A549 (cell line): ENCODE results near the gene TBC1D4.

Source experiments
- CBX8 ChIP-seq: fragments of 200-600 bp; sonication (generic); IDR thresholded peaks from 2 replicates; pipeline ENCODE4 v1.6.1; 2016
- CTCF ChIP-seq: fragments of >200 bp; sonication (Bioruptor Twin); formaldehyde crosslinking; IDR thresholded peaks from 3 replicates; pipeline ENCODE4 v1.5.1; 2016
- ESRRA ChIP-seq: fragments of 150-350 bp; IDR thresholded peaks from 2 replicates; pipeline ENCODE4 v1.6.1; 2014; ENCODE audit warnings: mild to moderate bottlenecking, low read length, borderline replicate concordance
- HOXB5 ChIP-seq: fragments of 250-450 bp; sonication (Bioruptor Pico); IDR thresholded peaks from 2 replicates; pipeline ENCODE4 v1.5.0; 2020; ENCODE audit warnings: mild to moderate bottlenecking, moderate library complexity
- RCOR1 ChIP-seq: fragments of 150-350 bp; IDR thresholded peaks from 2 replicates; pipeline ENCODE4 v1.6.1; 2014; ENCODE audit warnings: antibody characterized with exemption, low read length, low read depth
- REST ChIP-seq: fragments of 200-600 bp; sonication (generic); IDR thresholded peaks from 2 replicates; pipeline ENCODE4 v1.6.1; 2016; ENCODE audit warnings: antibody characterized with exemption, mild to moderate bottlenecking, moderate library complexity
- SMC3 ChIP-seq: fragments of >200 bp; sonication (Bioruptor Twin); formaldehyde crosslinking; IDR thresholded peaks from 3 replicates; pipeline ENCODE4 v1.6.1; 2018; ENCODE audit warnings: inconsistent platforms
- ZSCAN20 ChIP-seq: fragments of 250-450 bp; sonication (Bioruptor Pico); IDR thresholded peaks from 2 replicates; pipeline ENCODE4 v1.8.0; 2022; ENCODE audit warnings: mild to moderate bottlenecking, moderate library complexity

- TF ChIP-seq ZSCAN20 (CRISPR knock-in tag) (no peak), CTCF (no peak), HOXB5 (CRISPR knock-in tag) (no peak), CBX8 (no peak), ESRRA (no peak), REST (no peak), RCOR1 (no peak), SMC3 (no peak)
These were observed 152.9 kb downstream of the TBC1D4 start for GRCh38 chr13:75329097-75329496.
